Suppressor macrophage (primary cell): ENCODE measurements around the gene TBC1D26.
A peak's percentile ranks its signal among the peaks of the same experiment; 100 is the strongest.
"Not testable (repeated sequence)": the region's sequence is repeated elsewhere in the genome, so short reads cannot be mapped to it uniquely, and the experiment has no call there.

Experiments
- DNase-seq, 4 experiments: peaks; one replicate each; pipeline ENCODE4 v3.0.0-alpha.2; 2020 to 2022
- total RNA-seq, 17 experiments: gene quantifications; one replicate each; lab custom pipeline; 2026; ENCODE audit warnings: mixed read lengths in 6 of 17, inconsistent platforms in 3 of 17; lab: John Stamatoyannopoulos, UW

Gene TBC1D26
- 0 to 0.66 (median 0) reads per million in 17 experiments for total RNA-seq

DNA sequence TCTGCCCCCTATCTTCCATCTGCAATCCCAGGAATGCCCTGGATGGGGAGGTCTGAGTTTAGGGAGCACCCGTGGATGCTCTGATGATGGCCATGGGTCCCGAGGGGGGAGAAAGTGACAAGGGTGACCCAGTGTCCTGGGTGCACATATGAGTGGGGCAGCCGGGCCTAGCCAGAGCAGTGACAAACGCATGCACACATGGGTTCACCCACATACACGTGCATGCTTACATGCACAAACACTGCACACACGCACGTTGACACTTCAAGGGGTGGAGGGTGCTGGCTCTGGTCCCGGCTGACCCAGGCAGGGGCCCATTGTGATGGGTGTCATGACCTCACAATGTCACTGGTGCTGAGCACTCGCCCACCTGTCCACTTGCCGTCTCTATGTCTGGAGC is at the start of gene TBC1D26:
TSS of gene TBC1D26 (plus strand) at position 384 of the 400 bp plus-strand sequence. CDS start 3,066 bp downstream, outside the sequence.
- DNase-seq, result not testable (repeated sequence)

DNA sequence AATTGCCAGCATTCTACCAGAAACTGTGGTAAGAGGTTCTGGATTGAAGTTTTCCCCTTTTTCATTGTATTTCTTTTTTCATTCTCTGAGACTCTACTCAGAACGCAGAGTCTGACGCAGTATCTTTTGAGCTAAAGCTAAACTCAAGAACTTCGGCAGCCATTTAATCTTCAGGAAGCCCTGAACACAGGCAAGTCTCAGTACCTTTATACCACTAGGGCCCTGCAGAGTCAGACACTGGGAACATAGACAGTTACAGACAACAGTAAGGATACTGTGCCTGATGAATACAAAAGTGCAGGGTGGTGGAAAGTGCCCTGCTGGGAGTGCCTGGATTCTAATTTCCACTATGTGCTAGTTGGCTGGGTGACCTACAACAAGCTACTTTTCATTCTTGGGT is 48.9 kb upstream of the TBC1D26 start:
- not testable (repeated sequence) for DNase-seq

DNA sequence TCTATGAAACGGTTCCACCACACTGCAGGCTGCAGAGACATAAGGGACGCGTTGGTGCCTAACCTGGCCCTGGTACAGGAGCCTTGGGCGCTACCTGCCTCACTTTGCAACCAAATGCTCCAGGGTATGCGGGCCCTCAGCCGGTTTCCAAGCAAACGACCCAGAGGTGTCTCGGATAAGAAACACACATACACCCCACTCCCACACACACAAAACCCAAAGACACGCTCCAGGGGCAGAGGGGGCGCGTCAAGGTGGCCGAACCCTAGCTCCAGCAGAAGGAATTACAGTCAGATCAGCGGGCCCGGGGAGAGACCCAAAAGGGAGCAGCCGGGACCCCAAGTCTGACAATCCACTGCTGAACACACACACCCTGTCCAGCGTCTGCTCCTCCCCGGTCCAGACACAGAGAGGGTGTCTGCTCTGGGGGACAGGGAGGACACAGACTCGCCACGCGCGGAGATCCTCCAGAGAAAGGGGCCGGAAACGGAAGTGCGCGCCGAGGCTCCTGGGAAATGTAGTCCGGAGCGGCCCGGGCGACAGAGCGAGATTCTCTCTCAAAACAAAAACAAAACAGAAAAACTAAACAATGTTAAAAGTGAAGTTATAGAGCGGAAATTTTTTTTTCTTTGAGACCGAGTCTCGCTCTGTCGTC is 48.1 kb upstream of the TBC1D26 start, which contains the start of gene TRIM16:
TSS of gene TRIM16 (minus strand) at position 488 of the 655 bp plus-strand sequence. CDS start 32,702 bp downstream, outside the sequence.
- DNase-seq, result peak; percentile 76 to 89 (median 82)

DNA sequence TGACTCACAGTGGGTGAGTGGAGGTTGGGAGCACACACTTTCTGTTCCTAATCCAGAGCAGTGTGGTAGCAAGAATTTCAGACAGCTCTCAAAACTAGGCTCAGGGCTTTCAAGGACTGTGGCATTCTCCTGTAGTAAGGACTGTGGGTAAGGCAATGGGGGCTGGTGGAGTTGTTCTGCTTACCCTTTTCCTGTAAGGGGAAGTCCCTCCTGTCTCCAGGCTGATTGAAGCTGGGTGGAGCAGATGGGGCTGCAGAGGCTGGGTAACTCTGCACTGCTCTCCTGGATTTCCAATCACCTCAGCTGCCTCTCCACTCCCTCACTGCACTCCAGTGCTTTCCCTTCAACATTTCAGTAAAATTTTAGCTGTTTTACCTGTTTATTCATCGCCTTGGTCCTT is 44.6 kb upstream of the TBC1D26 start:
- DNase-seq, result not testable (repeated sequence)

DNA sequence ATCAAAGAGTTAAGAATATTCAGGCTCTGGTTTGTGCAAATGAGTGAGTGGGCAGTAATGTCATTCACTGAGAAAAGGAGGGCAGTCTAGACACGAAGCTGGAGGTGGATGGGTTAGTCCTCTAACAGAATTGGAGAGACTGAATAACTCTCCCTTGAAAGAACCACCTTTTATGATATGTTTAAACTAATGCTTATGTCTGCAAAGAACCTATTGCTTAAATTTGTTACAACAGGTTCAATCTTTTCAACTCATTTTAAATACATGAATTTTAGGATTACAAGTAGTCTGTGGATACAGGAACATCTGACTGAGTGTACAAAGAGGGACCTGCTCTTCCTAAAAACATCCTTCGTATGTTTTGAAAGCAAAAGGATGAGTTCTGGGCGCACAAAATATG is 33.1 kb upstream of the TBC1D26 start:
- DNase-seq, result not testable (repeated sequence)

DNA sequence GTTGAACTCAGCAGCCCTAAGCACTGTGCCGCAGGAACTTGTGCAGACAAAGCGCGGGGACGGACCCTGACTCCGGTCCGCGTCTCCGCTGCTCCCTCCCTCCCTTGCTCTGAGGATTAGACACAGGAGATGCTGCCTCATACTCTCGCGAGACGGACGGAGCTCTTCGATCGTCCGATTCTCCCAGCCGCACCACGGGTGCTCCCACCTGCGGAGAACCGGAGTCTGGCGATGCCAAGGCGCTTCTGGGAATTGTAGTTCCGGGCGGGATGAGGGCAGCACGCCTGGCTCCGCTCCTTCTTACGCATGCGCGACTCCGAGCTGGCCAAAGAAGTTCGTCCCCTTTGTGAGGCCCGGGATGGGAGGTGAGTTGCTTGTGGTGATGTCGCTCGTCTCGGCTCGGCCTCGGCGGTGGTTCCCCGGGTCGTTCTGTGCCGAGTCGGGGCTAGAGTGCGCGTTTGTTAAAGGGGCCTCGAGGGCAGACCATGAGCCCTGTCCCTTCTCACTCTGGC is 32.6 kb upstream of the TBC1D26 start, which contains the start of gene ZNF286A:
TSS of gene ZNF286A (plus strand) at position 340 of the 512 bp plus-strand sequence. CDS start 578 bp downstream, outside the sequence.
- peak; percentile 98 to 99 (median 99) for DNase-seq

DNA sequence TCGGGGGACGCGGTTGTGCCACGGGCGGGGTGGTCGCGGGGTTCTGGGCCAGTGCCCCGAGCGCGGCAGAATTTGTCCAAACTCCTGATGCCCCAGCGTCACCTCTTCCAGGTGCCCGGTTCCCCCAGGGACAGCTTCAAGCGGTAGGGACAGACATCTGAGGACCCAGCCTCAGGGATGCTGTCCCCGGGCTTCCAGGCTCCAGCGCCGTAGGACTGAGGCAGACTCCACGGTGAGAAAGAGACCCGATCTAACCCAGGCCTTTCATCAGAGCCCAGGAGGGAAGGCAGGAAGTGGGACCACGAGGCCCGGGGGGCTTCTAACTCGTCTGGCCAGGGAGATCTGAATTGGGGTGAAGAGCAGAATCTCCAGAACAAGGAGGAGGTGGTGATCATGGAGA is 32.1 kb upstream of the TBC1D26 start:
- DNase-seq, result not testable (repeated sequence)

DNA sequence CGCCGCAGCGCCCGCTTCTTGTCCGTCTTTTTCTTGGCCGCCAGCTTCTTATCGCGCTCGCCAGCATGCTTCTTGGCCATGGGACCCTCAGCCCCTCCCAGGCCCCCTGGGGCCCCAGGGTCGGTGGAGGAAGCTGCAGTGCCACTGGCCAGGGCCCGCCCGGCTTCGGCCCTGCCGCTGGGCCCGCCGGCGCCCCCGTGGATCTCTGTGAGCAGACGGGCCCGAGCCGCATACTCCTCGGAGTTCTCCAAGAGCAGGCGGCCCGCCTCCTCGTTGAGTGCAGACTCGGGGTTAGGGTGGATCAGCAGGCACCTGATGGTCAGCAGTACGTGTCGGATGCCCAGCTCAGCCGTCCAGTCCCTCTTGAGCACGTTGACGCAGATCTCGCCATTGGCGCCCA is 27.8 kb upstream of the TBC1D26 start:
- not testable (repeated sequence) for DNase-seq

DNA sequence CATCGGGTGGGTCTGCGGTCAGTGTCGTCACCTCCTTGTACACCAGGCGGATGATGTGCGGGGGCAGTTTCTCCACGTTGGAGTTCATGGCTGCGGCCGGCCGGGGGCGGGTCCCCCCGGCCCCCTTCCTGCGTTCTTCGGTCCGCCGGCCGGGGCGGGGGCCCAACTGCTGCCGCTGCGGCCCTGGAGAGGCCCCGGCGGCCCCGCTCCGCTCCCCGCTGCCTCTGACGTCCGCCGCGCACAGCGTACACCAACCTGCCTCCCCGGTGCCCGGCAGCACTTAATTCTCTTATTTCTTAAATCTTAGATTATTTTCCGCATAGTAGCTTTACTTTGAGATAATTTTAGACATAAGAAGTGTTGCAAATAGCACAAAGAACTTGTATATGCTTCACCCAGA is 27.3 kb upstream of the TBC1D26 start:
- not testable (repeated sequence) for DNase-seq

DNA sequence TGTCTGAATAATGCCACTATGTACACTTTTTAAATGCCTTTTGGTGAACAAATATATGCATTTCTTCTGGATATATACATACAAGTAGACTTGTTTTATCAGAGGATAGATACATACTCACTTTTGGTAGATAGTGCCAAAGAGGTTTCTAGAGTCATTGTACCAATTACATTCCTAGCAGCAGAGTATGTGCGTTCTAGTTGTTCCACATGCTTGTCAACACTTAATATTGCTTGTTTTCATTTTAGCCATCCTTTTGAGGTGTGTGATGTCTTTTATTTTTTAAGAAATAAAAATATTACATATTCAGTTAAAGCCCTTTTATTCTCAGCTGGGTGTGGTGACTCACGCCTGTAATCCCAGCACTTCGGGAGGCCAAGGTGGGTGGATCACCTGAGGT is 23.2 kb upstream of the TBC1D26 start:
- DNase-seq, result not testable (repeated sequence)

DNA sequence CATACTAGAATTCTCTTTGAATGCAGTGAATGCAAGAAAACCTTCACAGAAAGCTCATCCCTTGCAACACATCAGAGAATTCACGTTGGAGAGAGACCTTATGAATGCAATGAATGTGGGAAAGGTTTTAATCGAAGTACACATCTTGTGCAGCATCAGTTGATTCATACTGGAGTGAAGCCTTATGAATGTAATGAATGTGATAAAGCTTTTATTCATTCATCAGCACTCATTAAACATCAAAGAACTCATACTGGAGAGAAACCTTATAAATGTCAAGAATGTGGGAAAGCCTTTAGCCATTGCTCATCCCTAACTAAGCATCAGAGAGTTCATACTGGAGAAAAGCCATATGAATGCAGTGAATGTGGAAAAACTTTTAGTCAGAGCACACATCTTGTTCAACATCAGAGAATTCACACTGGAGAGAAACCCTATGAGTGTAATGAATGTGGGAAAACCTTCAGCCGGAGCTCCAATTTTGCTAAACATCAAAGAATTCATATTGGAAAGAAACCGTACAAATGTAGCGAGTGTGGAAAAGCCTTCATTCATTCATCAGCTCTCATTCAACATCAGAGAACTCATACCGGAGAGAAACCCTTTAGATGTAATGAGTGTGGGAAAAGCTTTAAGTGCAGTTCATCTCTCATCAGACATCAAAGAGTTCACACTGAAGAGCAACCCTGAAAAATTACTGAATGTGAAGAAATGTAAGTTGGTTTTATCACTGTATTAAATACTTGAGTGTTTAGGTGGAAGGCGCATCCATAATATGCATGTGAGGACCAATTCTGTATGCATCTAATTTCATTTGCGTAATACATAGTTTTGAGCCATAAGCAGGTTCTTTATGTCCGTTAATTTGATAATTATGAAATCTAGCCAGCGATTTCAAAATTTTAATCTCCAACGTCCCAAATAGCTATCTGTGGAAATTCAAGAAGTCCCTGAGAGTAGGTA is 15.2 kb upstream of the TBC1D26 start:
- not testable (repeated sequence) for DNase-seq

DNA sequence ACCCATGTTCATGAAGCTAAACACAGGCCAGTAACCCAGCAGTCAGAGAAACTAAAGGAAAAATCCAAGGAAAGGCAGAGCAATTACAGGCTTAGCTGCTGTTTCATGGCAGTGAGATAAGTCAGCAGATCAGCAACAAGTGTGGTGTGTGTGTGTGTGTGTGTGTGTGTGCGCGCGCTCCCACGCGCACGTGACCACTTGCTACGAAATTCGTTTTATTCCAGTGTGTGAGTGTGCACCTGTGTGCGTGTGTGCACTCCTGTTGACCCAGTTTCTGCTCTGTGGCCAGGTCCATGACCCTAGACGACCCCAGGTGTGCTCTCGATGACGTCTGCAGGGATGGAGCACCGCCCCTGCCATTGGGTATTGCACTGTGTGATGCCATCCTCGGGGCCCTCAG is 1.5 kb upstream of the TBC1D26 start:
- DNase-seq, result not testable (repeated sequence)

DNA sequence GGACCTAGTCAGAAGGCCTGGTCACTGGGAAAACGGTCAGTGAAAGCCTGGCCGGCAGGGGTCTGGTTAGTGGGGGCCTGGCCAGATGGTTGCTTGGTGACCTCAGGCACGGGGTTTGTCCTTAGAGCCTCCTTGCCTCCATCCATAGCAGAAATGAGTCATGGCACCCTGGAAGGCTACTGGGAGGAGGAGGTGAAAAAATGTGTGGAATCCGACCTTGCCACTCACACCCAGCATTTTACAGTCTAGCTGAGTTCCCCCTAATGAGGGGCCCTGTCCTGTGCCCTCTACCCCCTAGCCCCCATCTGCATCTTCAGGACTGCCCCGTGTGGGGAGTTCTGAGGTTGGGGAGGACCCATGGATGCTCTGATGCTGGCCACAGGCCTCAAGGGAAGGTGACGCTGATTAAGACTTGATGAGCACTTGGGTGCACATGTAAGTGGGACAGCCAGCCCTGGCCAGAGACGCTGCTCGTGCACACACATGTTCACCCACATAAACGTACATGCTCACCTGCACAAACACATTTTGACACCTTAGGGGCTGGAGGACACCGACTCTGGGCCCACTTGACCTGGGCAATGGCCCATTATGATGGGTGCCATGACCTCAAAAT is 1.2 kb downstream of the TBC1D26 start:
- not testable (repeated sequence) for DNase-seq

DNA sequence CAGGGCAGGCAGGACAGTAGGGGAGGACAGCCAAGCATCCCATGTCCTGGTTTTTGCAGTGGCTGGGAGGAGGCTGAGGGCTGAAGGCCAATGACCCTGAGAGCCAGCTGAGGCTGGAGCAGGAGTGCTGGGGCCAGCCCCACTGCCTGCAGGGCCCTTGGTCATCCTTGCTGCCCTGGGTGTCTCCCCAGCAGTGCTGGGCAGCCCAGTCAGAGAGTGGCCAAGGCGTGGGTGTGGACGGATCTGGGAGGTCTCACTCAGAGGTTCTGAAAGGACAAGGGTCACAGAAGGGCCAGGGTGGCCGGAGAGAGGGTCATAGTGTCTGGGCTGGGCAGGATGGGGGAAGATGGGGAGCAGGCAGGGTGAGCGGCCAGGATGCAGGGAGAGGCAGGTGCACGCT is 4.5 kb downstream of the TBC1D26 start:
- not testable (repeated sequence) for DNase-seq

DNA sequence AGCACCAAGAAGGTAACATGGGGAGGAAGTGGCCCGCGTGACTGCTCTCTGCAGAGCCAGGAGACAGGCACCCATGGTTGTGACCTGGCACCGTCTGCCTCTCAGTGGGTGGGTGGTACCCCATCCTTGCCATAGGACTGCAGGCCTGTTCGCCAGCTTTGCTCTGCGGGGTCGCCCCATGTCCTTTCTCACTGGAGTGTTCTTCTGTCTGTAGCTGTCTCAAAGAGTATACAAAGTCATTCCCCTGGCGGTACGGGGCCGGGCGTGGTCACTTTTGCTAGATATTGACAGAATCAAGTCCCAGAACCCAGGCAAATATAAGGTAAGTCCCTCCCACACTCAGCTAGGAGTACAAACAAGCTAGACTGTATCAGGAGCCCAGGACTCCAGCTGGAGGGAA is 6.0 kb downstream of the TBC1D26 start:
- DNase-seq, result no peak

DNA sequence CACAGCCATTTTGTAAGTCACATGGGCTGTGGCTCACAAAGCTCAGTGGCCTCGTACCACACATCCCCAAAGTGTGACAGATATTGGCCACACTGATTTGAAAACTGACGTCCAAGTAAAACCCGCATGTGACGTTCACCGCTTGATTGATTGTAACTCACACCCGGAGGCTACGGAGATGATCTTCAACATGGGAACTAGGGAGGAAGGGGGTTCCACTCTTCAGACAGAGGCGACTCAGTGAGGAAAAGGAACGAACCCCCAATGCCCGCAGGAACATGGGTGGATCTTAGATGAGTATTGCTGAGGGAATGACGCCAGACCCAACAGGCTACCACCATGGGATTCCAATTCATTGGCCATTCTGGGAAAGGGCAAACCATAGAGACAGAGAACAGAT is 7.2 kb downstream of the TBC1D26 start:
- not testable (repeated sequence) for DNase-seq

DNA sequence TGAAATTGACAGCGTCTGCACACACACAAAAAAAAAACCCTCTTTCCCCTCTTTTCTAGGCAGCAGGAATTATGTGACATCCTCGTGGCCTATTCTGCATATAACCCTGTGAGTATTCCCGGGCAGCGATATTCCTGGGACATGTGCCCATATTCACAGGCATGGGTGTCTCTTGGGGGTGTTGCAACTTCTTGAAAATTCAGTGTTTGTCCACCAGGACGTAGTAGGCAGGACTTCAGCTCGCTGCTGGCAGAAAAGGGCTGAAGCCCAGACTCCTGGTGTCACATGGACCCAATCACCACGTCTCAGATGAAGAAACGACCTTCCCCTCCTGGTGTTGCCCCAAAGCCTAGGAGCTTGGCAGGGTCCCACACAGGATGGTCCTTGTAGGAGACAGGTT is 8.0 kb downstream of the TBC1D26 start:
- not testable (repeated sequence) for DNase-seq

DNA sequence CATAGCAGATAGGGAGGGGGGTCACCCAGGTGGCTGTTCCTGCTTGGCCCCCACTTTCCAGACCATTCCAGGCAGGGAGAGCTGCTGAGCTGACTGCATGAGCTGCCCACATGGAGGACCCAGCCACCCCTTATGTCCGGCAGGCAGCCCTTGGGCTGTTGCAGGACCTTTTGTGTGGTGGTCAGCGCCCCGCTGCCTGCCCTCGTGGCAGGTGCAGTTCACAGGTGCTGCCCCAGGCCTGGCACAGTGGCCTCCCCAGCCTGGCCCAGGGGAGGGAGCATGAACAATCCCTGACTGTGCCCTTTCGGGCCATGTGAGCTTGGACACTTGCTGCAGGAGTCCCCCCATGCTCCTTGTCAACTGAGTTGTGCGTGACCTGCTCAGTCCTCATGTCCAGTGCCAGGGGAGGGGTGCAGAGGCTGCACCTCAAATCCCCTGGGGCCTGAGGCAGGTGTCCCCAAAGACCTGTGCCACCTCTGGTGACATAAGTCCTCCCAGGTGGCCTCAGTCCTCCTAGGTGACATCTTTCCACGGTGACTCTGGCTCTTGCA is 8.6 kb downstream of the TBC1D26 start:
- no peak for DNase-seq

DNA sequence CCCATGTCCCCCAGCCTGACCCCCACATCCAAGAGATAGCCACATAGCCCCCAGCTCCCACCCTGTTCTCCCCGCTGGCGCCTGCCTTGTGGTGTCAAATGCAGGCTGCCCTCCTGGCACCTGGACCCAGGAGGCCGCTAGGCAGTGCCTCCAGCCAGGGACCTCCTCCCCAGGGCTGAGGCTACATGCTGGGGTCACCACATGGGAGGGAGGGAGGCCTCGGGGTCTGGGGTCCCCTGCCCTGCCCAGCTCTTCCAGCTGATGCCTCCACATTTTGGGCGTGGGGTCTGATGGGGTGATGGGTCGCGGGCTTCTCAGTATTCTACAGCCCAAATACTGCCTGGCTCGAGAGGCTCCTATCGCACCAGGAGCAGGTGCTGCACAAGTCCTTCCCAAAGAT is 9.5 kb downstream of the TBC1D26 start:
- DNase-seq, result no peak

DNA sequence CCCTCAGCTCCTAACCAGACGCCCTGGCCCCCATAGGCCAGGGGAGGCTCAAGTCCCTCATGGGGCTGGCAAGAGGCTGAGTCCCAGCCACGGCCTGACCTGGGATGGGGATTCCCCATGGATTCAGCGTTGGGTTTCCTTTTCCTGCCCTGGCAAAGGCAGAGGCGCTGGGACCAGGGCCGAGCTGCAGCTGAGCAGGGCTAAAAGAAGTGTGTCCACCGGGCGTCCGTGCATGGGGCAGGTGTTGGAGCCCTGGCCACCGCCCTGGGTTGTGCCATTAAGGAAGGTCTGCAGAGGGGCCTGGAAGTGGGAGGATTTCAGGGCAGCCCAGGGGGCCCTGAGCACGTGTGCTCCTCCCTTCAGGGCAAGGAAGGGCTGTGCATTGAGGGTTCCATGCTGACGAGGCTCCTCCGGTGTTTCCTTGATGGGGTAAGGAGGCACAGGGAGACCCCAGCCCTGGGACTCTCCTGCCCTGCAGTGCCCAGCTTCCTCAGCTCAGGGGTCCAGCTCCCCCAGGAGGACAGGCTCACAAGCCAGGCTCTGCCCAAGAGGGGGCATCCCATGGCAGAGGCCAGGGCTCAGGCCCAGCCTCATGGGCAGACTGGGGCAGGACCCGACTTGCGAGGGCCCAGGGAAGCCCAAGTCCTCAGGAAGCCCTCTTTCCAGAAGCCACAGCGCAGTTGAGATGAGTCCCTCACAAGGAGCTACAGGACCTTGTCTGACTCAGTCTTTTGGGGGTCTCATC is 10.1 kb downstream of the TBC1D26 start:
- DNase-seq, result no peak

DNA sequence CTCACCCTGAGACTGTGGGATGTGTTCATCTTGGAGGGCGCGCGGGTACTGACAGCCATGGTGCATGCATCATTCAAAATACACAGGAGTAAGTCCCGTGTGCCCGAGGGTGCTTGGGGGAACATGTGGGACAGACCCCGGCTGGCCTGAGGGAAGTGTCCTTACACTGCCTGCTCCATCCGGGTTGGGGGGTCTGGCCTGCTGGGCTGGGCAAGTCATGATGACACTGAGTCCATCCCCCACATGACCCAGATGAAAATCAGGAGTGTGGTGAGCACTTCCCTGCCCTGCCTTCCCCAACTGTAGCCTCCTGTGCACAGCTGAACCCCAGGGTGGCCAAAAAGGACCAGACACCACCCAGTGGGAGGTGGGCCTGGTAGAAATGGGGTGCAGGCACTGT is 10.8 kb downstream of the TBC1D26 start:
- DNase-seq, result no peak
